GM21381 (cell line): Measurements from ENCODE around the gene MSGN1.
A peak's percentile ranks its signal among the peaks of the same experiment; 100 is the strongest.
"Not testable (repeated sequence)": the region's sequence is repeated elsewhere in the genome, so short reads cannot be mapped to it uniquely, and the experiment has no call there.

ENCODE experiments used
- ATAC-seq: cut with Tn5 transposase; IDR thresholded peaks from one replicate; pipeline ENCODE4 v1.9.1; 2021; ENCODE audit warnings: mild to moderate bottlenecking, moderate library complexity; ENCODE audit not compliant: unreplicated experiment

The MSGN1 gene

DNA sequence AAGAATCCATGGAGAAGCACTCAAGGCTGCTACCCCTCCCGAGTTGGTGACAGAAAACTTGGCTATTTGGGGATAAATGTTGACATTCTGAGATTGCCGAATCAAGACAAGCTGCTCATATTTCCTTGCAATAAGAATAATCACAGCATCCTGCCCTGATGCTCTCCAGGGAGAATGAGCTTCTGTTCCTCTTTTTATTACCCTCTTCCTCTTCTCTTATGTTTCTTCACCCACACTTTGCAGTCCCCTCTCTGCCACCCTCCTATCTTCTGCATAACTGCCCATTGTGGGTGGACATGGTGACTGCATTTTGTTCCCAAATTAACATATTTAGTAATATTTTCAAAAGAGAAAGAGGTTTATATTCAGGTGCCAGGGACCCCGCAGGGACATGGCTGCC is 11.9 kb upstream of the MSGN1 start:
- peak; percentile 65 for ATAC-seq

- no peak for ATAC-seq
Measured at GRCh38 chr2:17805166-17805565, 11.1 kb upstream of the MSGN1 start.

- ATAC-seq, result no peak
Measured at GRCh38 chr2:17805717-17806363, 10.4 kb upstream of the MSGN1 start.

DNA sequence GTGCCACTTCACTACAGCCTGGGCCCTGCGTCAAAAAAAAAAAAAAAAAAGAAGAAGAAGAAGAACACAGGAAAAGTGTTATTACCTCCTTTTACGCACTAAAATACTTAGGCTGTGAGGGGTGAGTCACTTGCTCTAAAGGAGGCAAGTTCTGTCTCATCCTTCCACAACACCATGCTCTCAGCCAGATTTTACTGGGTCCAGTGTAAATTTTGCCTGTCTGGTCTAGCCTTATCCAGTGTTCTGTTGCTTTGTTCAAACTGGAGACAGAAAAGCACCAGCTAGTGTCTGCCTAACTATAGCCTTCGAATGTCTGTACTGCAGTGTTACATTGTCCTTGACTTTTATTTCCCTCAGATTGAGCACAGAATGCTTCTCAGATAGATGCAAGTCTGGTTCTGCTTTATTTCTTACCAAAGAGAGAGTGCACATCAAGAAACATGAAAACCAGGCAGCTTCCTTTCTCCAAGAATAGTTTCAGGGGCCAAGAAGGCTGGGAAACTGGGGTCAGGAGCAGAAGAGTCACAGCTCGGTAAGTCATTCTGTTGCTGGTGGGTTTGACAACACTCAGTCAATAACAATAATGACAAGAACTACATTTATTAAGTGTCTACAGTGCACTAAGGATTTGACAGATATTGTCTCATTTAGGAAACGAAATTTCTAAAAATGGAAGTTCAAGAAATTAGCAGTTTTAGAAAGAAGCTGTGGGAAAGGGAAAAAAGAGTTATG is 3.1 kb upstream of the MSGN1 start:
- peak; percentile 38 for ATAC-seq

DNA sequence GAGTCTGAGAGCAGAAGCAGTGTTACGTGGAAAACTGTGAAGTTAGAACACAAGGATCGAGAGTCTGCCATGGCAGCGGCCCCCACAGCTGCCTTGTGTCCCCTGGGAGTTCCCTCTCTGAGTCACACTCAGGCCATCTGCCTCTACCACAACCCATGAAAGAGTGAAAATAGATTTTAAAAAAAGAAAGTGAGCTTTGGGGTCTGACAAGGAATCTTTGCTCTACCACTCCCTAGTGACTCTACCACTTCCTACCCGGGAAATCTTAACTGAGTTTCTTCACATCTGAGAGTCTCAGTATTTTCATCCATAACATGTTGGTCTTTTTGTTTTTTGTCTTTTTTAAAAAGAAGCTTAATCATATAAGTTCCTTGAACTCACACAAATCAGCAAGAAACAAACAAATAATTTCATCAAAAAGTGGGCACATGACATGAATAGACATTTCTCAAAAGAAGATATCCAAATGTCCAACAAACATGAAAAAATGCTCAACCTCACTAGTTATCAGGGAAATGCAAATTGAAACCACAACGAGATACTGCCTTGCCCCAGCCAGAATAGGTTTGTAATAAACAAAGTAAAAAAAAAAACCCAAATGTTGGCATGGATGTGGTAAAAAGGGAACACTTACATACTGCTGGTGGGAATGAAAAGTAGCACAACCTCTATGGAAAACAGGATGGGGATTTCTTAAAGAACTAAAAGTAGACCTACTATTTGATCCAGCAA is 2.4 kb upstream of the MSGN1 start:
- peak; percentile 87 for ATAC-seq

- no peak for ATAC-seq
Measured at GRCh38 chr2:17814601-17815000, 1.7 kb upstream of the MSGN1 start.

DNA sequence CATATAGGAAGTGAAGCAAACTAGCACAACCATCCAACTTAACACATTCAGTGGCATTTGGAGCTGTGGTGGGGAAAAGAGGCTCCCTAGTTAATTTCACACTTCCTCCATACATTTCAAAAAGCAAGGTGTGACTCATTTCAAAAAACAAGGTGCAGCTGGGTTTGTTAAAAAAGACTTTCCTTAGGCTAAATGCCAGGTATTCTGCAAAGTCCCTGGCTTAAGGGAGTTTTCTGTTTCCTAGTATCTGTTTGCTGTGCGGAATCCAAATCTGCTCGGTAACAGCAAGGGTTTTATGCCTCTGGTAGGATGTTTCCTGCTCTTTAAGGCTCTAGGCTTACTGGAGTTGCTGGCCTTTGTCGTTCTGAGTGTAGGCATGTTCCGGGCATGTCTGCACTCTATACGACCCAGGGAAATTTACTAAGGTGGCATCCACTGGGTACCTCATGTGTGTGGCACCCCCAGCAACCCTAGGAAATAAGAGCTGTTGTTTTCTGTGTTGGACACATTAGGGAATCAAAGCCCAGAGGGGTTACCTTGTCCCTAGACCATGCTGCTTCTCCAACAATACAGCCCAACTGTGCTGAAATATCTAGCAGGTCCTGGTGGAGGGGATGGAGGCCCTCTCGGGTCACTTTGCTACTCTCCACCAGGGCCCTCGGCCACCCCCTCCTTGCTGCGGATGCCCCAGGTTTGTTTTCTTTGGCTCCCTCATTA is 634 bp upstream of the MSGN1 start:
- no peak for ATAC-seq

DNA sequence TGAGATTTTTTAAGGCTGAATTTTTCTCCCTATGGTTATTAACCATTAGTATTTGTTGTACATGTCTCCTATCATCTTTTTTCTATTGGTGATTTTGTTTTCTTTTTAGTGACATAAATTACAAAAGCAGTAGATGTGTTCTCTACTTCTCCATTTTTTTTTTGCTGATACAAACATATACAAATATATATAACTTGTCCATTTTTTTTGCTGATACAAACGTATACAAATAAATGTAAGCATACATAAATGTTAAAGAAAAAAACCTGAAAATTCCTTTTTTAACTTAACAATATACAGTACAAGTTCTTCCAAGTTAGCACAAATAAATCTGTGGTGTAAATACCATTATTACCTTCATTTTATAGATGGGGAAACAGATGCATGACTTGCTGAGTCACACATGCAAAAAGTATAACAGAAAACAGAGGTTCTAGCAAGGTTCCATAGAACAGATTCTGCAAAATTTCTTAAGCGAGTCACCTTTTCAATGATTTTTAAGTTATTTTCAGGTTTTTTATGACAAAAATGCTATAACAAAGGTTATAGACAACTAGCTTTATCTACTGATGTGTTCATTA is 2.1 kb downstream of the MSGN1 start:
- ATAC-seq, result no peak

DNA sequence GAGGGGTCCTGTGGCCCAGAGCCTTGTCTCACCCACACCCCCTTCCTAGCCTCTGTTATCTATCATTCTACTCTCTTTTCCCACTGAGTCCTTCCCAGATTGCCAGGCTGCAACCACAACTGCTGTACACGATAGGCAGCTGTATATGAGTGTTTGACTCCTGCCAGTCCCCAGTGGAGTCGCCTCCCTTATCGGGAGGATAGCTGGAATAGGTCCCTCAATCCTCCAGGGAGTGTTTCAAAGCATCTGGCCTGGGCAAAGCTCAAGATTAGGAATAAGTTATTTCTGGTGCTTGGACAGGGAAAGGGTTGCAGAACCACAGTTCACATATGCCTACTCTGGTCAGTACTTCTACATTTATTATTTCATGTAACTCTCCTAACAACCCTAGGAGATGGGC is 4.8 kb downstream of the MSGN1 start:
- no peak for ATAC-seq

GRCh38 chr2:17821535-17822444 is 5.5 kb downstream of the MSGN1 start:
- ATAC-seq, result peak; percentile 55

- peak; percentile 47 for ATAC-seq
Measured at GRCh38 chr2:17822445-17823117, 6.3 kb downstream of the MSGN1 start.

DNA sequence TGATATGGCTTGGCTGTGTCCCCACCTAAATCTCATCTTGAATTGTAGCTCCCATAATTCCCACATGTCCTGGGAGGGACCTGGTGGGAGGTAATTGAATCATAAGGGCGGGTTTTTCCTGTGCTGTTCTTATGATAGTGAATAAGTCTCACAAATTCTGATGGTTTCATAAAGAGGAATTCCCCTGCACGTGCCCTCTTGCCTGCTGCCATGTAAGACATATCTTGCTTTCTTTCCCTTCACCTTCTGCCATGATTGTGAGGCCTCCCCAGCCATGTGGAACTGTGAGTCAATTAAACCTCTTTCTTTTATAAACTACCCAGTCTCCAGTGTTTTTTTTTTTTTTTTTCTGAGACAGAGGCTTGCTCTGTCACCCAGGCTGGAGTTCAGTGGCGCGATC is 7.4 kb downstream of the MSGN1 start:
- ATAC-seq, result not testable (repeated sequence)

DNA sequence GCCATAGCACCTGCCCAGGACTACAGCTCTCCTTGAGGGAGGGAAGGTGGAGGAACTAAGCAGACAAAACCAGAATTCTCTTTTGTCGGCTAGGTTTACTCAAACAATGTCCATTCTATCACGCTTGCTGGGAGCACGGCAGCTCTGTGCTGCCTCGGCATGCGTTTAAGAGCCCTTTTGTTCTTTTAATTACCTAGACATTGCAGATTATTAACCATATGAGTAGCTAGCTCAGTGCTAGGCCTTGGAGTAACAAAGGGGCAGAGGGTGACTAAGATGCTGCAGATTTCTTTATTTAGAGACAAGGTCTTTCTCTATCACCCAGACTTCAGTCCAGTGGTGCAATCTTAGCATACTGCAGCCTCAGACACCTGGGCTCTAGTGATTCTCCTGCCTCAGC is 11.1 kb downstream of the MSGN1 start:
- ATAC-seq, result no peak

DNA sequence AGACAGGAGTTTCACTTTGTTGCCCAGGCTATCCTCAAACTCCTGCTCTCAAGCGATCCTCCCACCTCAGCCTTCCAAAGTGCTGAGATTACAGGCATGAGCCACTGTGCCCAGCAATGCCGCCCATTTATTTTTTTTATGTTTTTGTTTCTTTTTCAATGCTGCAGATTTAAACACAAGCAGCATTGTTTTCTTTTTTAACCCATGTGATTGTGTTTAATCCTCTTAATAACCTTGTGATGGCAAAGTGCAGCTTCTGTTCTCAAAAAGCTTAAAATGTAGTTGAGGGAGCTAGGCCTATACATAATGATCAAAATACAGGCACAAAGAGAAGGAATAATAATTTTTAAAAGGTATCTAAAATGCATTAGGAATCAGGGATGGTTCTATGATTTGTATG is 11.5 kb downstream of the MSGN1 start:
- ATAC-seq, result no peak

DNA sequence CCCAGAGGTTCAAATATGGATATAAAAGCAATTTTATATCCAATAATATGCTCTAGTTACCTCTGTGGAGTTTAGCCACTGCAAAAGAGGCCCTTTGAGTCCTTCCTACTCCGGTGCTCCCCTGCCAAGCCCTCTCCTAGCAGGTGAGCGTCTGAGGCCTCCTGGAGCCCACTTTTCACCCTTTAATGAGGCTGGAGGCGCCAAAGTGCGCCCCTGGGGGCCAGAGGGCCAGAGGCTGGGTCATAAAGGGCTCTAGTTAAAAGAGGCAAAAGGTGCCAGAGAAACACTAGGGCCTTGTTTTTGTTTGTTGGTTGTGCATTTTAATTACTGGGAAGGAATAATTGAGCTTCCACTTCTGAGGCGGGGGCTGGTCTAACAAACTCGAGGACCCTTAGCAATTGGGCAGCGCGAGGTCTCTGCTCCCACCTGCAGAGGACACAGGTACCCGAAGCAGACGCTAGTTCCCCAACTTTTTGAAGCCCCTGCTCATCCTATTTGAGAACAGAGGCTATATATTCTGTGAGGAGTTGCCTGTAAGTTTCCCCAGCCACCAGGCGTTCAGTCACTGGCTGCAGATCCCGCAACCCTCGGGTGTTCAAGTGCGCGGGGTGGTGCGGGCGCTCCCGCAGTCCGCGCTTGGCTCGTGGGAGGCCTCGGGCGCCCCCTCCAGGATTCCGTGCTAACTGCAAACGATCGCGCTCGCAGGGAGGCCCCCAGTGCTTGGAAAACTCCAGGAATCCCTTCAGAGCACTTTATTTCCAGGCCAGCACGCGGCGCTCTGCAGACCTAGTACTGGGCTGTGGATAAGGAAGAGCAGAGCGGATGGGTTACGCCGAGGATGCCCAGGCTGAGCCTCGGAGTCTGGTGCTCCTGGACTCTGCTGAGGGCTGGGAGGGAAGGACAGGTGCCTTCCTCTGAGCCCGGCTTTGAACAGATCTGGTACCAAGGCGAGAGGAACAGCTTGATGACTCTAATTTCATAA is 14.1 kb downstream of the MSGN1 start:
- ATAC-seq, result peak; percentile 84

- ATAC-seq, result no peak
Measured at GRCh38 chr2:17835516-17835915, 19.3 kb downstream of the MSGN1 start.

DNA sequence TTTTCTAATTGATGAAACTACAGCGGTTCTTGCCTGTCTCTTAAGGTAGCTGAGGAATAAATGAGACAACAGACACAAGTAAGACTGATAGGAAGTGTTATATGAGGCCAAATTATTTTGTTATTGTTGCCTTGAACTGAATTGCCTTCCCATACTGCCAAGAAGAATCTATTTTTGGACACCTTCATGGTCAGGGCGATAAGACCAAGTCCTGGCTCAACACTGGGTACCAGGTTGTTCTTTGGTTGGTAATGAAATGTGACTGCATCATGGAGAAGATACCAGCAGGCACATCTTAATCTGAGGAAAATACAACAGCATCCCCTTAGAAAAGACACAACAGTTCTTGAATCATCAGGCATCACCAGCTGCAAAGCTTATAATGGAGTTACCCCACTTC is 23.7 kb downstream of the MSGN1 start:
- ATAC-seq, result no peak

DNA sequence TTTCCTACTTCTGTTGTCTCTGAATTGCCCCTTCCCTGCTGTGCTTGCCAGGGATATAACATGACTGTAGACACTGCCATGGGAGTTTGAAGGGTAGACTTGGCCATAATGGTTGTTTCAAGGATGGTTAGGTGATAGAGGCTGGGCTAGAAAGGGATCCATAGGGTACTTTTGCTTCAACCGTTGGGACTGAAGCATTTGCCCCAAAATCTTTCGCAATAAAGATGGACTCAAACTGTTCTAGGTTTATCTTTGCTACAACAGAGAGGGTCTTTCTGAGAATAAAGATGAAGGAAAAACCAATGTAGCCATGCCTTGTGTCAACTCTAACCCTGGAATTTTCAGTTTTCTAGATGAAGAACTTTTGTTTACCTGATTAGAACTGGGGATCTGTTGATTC is 27.2 kb downstream of the MSGN1 start:
- ATAC-seq, result no peak
